ENCODE results near the gene BCL11A. TPM values are rescaled to one million over a fixed set of nuclear protein-coding genes. Genes with fewer than 3 reads are reported as not detected.

The BCL11A gene
- total RNA-seq, 2 experiments from 2014 or later: 0.45 to 0.54 TPM

- no peaks in the 10 kb centered on the region for H3K9me3 Mint-ChIP-seq
- intact Hi-C loops (cut with micrococcal nuclease): no loop called here
- ChIA-PET POLR2A (no interaction called here), CTCF (no interaction called here)
- H3K4me3 Mint-ChIP-seq: no peak overlapping the region
- H3K27me3 Mint-ChIP-seq: peaks cover 3% of the 10 kb centered on the region
- no peak for DNase-seq
- no peaks in the 10 kb centered on the region for H3K36me3 Mint-ChIP-seq (ENCODE audit: low read depth)
- ATAC-seq: no peak
- TF ChIP-seq CTCF (IDR thresholded peaks at IDR 0.05): no peak
- no peak overlapping the region for H3K27ac Mint-ChIP-seq
- H3K4me1 Mint-ChIP-seq (ENCODE audit: low read depth): no peaks in the 10 kb centered on the region
Observed at GRCh38 chr2:60411295-60411694, 142.2 kb downstream of the BCL11A start.

- ChIA-PET CTCF (no interaction called here), POLR2A (no interaction called here)
- intact Hi-C loops (cut with micrococcal nuclease): no loop called here
- no peaks in the 10 kb centered on the region for H3K36me3 Mint-ChIP-seq (ENCODE audit: low read depth)
- DNase-seq (no peak), ATAC-seq (no peak)
- peaks cover 3% of the 10 kb centered on the region for H3K27me3 Mint-ChIP-seq
- no peak overlapping the region for H3K27ac Mint-ChIP-seq
- TF ChIP-seq CTCF (IDR thresholded peaks at IDR 0.05): no peak
- no peak overlapping the region for H3K4me3 Mint-ChIP-seq
- no peaks in the 10 kb centered on the region for H3K4me1 Mint-ChIP-seq (ENCODE audit: low read depth)
- no peaks in the 10 kb centered on the region for H3K9me3 Mint-ChIP-seq
Observed at GRCh38 chr2:60410456-60411146, 142.9 kb downstream of the BCL11A start.

GRCh38 chr2:60409531-60409871, 144.0 kb downstream of the BCL11A start:
- intact Hi-C loops (cut with micrococcal nuclease): no loop called here
- ATAC-seq: no peak
- no peak for DNase-seq
- CTCF ChIA-PET: no interaction called here
- H3K27ac Mint-ChIP-seq: no peak overlapping the region
- H3K4me1 Mint-ChIP-seq (ENCODE audit: low read depth): no peaks in the 10 kb centered on the region
- TF ChIP-seq CTCF (IDR thresholded peaks at IDR 0.05): no peak
- POLR2A ChIA-PET: no interaction called here
- H3K9me3 Mint-ChIP-seq: no peaks in the 10 kb centered on the region
- H3K36me3 Mint-ChIP-seq (ENCODE audit: low read depth): no peaks in the 10 kb centered on the region
- no peak overlapping the region for H3K4me3 Mint-ChIP-seq
- peaks cover 3% of the 10 kb centered on the region for H3K27me3 Mint-ChIP-seq

GRCh38 chr2:60408811-60409530, 144.5 kb downstream of the BCL11A start:
- no peak overlapping the region for H3K4me3 Mint-ChIP-seq
- no peaks in the 10 kb centered on the region for H3K36me3 Mint-ChIP-seq (ENCODE audit: low read depth)
- intact Hi-C loops (cut with micrococcal nuclease): no loop called here
- no peak for TF ChIP-seq CTCF (IDR thresholded peaks at IDR 0.05)
- H3K4me1 Mint-ChIP-seq (ENCODE audit: low read depth): no peaks in the 10 kb centered on the region
- no peak for DNase-seq
- no peak for ATAC-seq
- peaks cover 3% of the 10 kb centered on the region for H3K27me3 Mint-ChIP-seq
- no peak overlapping the region for H3K27ac Mint-ChIP-seq
- ChIA-PET CTCF (no interaction called here), POLR2A (no interaction called here)
- no peaks in the 10 kb centered on the region for H3K9me3 Mint-ChIP-seq

GRCh38 chr2:60408207-60408606, 145.2 kb downstream of the BCL11A start:
- H3K4me1 Mint-ChIP-seq (ENCODE audit: low read depth): no peaks in the 10 kb centered on the region
- no peaks in the 10 kb centered on the region for H3K36me3 Mint-ChIP-seq (ENCODE audit: low read depth)
- no peak overlapping the region for H3K27ac Mint-ChIP-seq
- peaks cover 3% of the 10 kb centered on the region for H3K27me3 Mint-ChIP-seq
- H3K9me3 Mint-ChIP-seq: no peaks in the 10 kb centered on the region
- ChIA-PET POLR2A (no interaction called here), CTCF (no interaction called here)
- no peak for DNase-seq
- H3K4me3 Mint-ChIP-seq: no peak overlapping the region
- intact Hi-C loops (cut with micrococcal nuclease): no loop called here
- ATAC-seq: no peak
- no peak for TF ChIP-seq CTCF (IDR thresholded peaks at IDR 0.05)
